Aorta (tissue), 5 donors: ENCODE measurements around the gene CALCR. TPM values are rescaled to one million over a fixed set of nuclear protein-coding genes. Genes with fewer than 3 reads are reported as not detected.
"Not testable (repeated sequence)": the region's sequence is repeated elsewhere in the genome, so short reads cannot be mapped to it uniquely, and the experiment has no call there.

ENCODE experiments used
- ATAC-seq: fragments of 200-7000 bp; cut with Tn5 transposase; one replicate; pipeline ENCODE4 v1.9.1; 2022; ENCODE audit warnings: moderate library complexity; ENCODE audit not compliant: low FRiP score
- DNase-seq, 2 donors: peaks; one replicate each; pipeline ENCODE4 v3.0.0-alpha.2; 2020
- H3K27ac ChIP-seq, 2 donors: one replicate each; pipeline ENCODE4 v1.5.1; 2013; ENCODE audit warnings: low read length in 2 of 2, mild to moderate bottlenecking in 2 of 2, moderate library complexity in 2 of 2, control low read depth in 1 of 2, inconsistent platforms in 1 of 2, low read depth in 1 of 2
- H3K27me3 ChIP-seq, 2 donors: one replicate each; pipeline ENCODE4 v1.6.1; 2013; ENCODE audit warnings: control low read depth in 1 of 2, low read length in 1 of 2, mild to moderate bottlenecking in 1 of 2, moderate library complexity in 1 of 2; ENCODE audit not compliant: insufficient read depth in 2 of 2, control insufficient read depth in 1 of 2
- H3K36me3 ChIP-seq, 2 donors: one replicate each; pipeline ENCODE4 v1.6.1; 2013; ENCODE audit warnings: control low read depth in 1 of 2, low read length in 1 of 2, mild to moderate bottlenecking in 1 of 2; ENCODE audit not compliant: insufficient read depth in 2 of 2, control insufficient read depth in 1 of 2
- H3K4me1 ChIP-seq, 2 donors: one replicate each; pipeline ENCODE4 v1.6.1; 2013; ENCODE audit warnings: low read length in 2 of 2, control low read depth in 1 of 2, mild to moderate bottlenecking in 1 of 2, moderate library complexity in 1 of 2; ENCODE audit not compliant: insufficient read depth in 2 of 2, control insufficient read depth in 1 of 2
- H3K4me3 ChIP-seq, 2 donors: one replicate each; pipeline ENCODE4 v1.5.1; 2013; ENCODE audit warnings: low read length in 2 of 2, control low read depth in 1 of 2, mild to moderate bottlenecking in 1 of 2
- H3K9me3 ChIP-seq: one replicate; pipeline ENCODE4 v1.6.1; 2013; ENCODE audit warnings: mild to moderate bottlenecking, low read length; ENCODE audit not compliant: control insufficient read depth
- WGBS, 2 donors: extraction: QIAGEN DNeasy Blood & Tissue Kit; methylation state at CpG; one replicate each; pipeline ENCODE4 v1.1.7; 2013; 5-methylcytosine and 5-hydroxymethylcytosine counted together
- intact Hi-C, 2 donors: fragments of 100-400 bp; cut with DNase I; formaldehyde crosslinking; loops; one replicate each; pipeline versions ENCODE4 v1.14.2 to v1.15.0; 2022
- polyA plus RNA-seq, 2 donors: library from polyadenylated mRNA; stranded (reverse); fragments of 200-250 nt; gene quantifications; one replicate each; pipeline ENCODE4 v1.2.3, GENCODE V29; 2013
- total RNA-seq, 2 donors: library from RNA; stranded (reverse); fragmentation: NEBNext Ultra II Directional; extraction: Animal tissue kit (Norgen Biotek cat#: 25700); gene quantifications; one replicate each; pipeline ENCODE4 v1.2.1, GENCODE V29; 2021
- donor health status: healthy with polysubstance abuse.
- donor health status: Bipolar disorder and iron deficiency.
- donor health status: DM: no; HTN: no; CAD: no.
- donor health status: DM: no; HTN: no; CAD: no.
- donor health status: DM: yes; HTN: yes; CAD: no.

The CALCR gene
- total and polyA plus RNA-seq, 4 donors, result 0.10 to 0.88 (median 0.27) TPM; not detected in 1

- ATAC-seq, intact Hi-C loops, H3K27me3 ChIP-seq, H3K4me1 ChIP-seq, H3K27ac ChIP-seq, H3K36me3 ChIP-seq, DNase-seq, H3K4me3 ChIP-seq, H3K9me3 ChIP-seq: not testable (repeated sequence)
- whole genome bisulfite sequencing, 2 donors, result 79 to 81% methylated on average over 21 to 27 of the region's 34 CpGs
These were observed 16.9 kb upstream of the CALCR start for GRCh38 chr7:93591224-93592050.

GRCh38 chr7:93586479-93586865 is 11.9 kb upstream of the CALCR start:
- H3K4me3 ChIP-seq, H3K9me3 ChIP-seq, DNase-seq, ATAC-seq, H3K27me3 ChIP-seq, H3K36me3 ChIP-seq, intact Hi-C loops, H3K27ac ChIP-seq, H3K4me1 ChIP-seq: not testable (repeated sequence)
- WGBS, 2 donors, result 83 to 94% methylated on average over 11 to 22 of the region's 22 CpGs

GRCh38 chr7:93585694-93586478 is 11.4 kb upstream of the CALCR start:
- H3K27ac ChIP-seq, H3K36me3 ChIP-seq, intact Hi-C loops, H3K27me3 ChIP-seq, DNase-seq, H3K4me3 ChIP-seq, H3K4me1 ChIP-seq, H3K9me3 ChIP-seq, ATAC-seq: not testable (repeated sequence)
- WGBS, 2 donors, result 89 to 94% methylated on average over 19 to 48 of the region's 54 CpGs

- H3K27ac ChIP-seq, result no peak overlapping the region
- no peak for ATAC-seq
- intact Hi-C loops, result no loop called here
- no peaks in the 10 kb centered on the region for H3K27me3 ChIP-seq
- H3K36me3 ChIP-seq, result no peaks in the 10 kb centered on the region
- no peak for DNase-seq
- H3K9me3 ChIP-seq, result no peaks in the 10 kb centered on the region
- H3K4me1 ChIP-seq, result no peaks in the 10 kb centered on the region
- no peak overlapping the region for H3K4me3 ChIP-seq
- WGBS, 2 donors, result 75 to 76% methylated on average over 2 of the region's 2 CpGs
These were observed 4.9 kb upstream of the CALCR start for GRCh38 chr7:93579431-93579830.

- DNase-seq (no peak), ATAC-seq (no peak)
- Histone ChIP-seq H3K27me3 (no peaks in the 10 kb centered on the region), H3K9me3 (no peaks in the 10 kb centered on the region), H3K4me1 (no peaks in the 10 kb centered on the region), H3K4me3 (no peak overlapping the region), H3K27ac (no peak overlapping the region), H3K36me3 (no peaks in the 10 kb centered on the region)
- 29 to 36% methylated on average over 4 of the region's 4 CpGs for WGBS, 2 donors
- intact Hi-C loops, result no loop called here
These were observed 4.2 kb upstream of the CALCR start for GRCh38 chr7:93578762-93579161.

GRCh38 chr7:93575555-93576399 is 1.3 kb upstream of the CALCR start:
- H3K4me1 ChIP-seq, result no peaks in the 10 kb centered on the region
- ATAC-seq, result peak; percentile 51

GRCh38 chr7:93574269-93574645 is 267 bp downstream of the CALCR start:
- Histone ChIP-seq H3K36me3 (no peaks in the 10 kb centered on the region), H3K4me1 (no peaks in the 10 kb centered on the region), H3K27ac (no peak overlapping the region), H3K27me3 (no peaks in the 10 kb centered on the region), H3K9me3 (no peaks in the 10 kb centered on the region), H3K4me3 (no peak overlapping the region)
- DNase-seq, result no peak
- ATAC-seq, result no peak
- WGBS, 2 donors, result 2% methylated on average over 19 of the region's 19 CpGs
- intact Hi-C loops, result no loop called here

More at GRCh38 chr7:93575555-93576399, 1.3 kb upstream of the CALCR start:
- Histone ChIP-seq H3K4me3 (no peak overlapping the region), H3K27ac (no peak overlapping the region), H3K27me3 (no peaks in the 10 kb centered on the region), H3K9me3 (no peaks in the 10 kb centered on the region), H3K36me3 (no peaks in the 10 kb centered on the region)
- no peak for DNase-seq
- intact Hi-C loops, result no loop called here
- 4 to 5% methylated on average over 21 of the region's 21 CpGs for WGBS, 2 donors

- Histone ChIP-seq H3K36me3 (no peaks in the 10 kb centered on the region), H3K27ac (no peak overlapping the region), H3K4me3 (no peak overlapping the region), H3K4me1 (no peaks in the 10 kb centered on the region), H3K27me3 (no peaks in the 10 kb centered on the region), H3K9me3 (no peaks in the 10 kb centered on the region)
- ATAC-seq, result no peak
- intact Hi-C loops, result no loop called here
- no peak for DNase-seq
- 83% methylated on average over 2 of the region's 2 CpGs for WGBS, 2 donors
These were observed 5.3 kb downstream of the CALCR start for GRCh38 chr7:93569189-93569588.
